WERI-Rb-1 (cell line): ENCODE measurements around the gene NIN.

Experiments
- DNase-seq: peaks from one replicate; pipeline ENCODE4 v3.0.0-alpha.2; 2020
- H3K27ac ChIP-seq: fragments of 250-450 bp; sonication (Bioruptor Pico); 2 replicates; pipeline ENCODE4 v1.5.1; 2020; ENCODE audit warnings: mild to moderate bottlenecking, moderate library complexity
- H3K27me3 ChIP-seq: fragments of 250-450 bp; sonication (Bioruptor Pico); 2 replicates; pipeline ENCODE4 v1.5.1; 2021; ENCODE audit warnings: mild to moderate bottlenecking, low read depth, moderate library complexity; ENCODE audit not compliant: insufficient read depth, severe bottlenecking
- H3K36me3 ChIP-seq: fragments of 250-450 bp; sonication (Bioruptor Pico); 2 replicates; pipeline ENCODE4 v1.5.1; 2020; ENCODE audit warnings: mild to moderate bottlenecking, moderate library complexity
- H3K4me3 ChIP-seq: 2 replicates; pipeline ENCODE4 v1.5.1; 2011; ENCODE audit warnings: low read depth, mild to moderate bottlenecking, control low read depth, low read length
- H3K9me3 ChIP-seq: fragments of 250-450 bp; sonication (Bioruptor Pico); 2 replicates; pipeline ENCODE4 v1.5.1; 2021; ENCODE audit warnings: mild to moderate bottlenecking, moderate library complexity; ENCODE audit not compliant: severe bottlenecking
- TF ChIP-seq, protein P1 (sequence below): IDR thresholded peaks from 2 replicates; pipeline ENCODE4 v1.5.1; 2011; ENCODE audit warnings: low read depth, mild to moderate bottlenecking, control low read depth, inconsistent platforms, low read length

Gene NIN

GRCh38 chr14:50798048-50798421, 32.9 kb downstream of the NIN start:
- Histone ChIP-seq H3K4me3 (no peak overlapping the region), H3K27me3 (no peaks in the 10 kb centered on the region), H3K9me3 (no peaks in the 10 kb centered on the region), H3K36me3 (peaks cover 16% of the 10 kb centered on the region), H3K27ac (no peak overlapping the region)
- no peak for DNase-seq
- TF ChIP-seq, protein P1, sequence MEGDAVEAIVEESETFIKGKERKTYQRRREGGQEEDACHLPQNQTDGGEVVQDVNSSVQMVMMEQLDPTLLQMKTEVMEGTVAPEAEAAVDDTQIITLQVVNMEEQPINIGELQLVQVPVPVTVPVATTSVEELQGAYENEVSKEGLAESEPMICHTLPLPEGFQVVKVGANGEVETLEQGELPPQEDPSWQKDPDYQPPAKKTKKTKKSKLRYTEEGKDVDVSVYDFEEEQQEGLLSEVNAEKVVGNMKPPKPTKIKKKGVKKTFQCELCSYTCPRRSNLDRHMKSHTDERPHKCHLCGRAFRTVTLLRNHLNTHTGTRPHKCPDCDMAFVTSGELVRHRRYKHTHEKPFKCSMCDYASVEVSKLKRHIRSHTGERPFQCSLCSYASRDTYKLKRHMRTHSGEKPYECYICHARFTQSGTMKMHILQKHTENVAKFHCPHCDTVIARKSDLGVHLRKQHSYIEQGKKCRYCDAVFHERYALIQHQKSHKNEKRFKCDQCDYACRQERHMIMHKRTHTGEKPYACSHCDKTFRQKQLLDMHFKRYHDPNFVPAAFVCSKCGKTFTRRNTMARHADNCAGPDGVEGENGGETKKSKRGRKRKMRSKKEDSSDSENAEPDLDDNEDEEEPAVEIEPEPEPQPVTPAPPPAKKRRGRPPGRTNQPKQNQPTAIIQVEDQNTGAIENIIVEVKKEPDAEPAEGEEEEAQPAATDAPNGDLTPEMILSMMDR: no peak

DNA sequence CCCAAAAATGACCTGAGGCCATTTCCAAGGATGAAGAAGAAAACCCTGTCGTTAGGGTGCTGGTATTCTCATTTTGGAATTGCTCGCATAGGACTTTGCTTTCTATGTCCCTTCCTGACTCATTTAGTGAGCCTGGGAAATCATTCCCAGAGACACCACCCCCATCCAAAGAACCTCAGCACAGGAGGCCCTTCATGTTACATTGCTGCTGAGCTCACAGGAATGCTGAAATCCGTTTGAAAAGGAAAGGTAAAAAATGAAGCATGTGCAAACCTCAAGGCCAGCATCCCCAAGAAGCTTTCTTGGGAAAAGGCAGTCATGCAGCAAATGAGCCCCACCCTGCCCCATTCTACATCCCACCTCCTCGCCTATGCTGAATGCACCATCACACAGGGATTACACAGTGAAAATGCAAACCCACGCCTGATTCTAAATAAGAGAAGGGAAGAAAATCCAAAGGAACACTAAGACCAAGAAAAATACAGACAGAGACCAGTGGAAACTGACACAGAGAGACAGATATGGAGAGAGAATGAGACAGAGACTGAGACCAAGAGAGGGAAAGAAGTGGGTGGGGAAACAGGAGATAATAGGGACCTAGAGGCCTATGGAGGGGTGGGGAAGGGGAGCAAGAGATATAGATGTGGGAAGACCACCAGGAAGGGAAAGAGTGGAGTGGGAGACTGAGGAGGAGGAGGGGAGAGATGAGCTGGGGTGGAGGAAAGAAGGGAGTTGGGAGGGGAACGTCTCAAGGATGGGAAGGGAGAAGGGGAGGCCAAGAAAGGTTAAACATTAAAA, 33.5 kb downstream of the NIN start:
- DNase-seq: no peak
- Histone ChIP-seq H3K36me3 (peaks cover 16% of the 10 kb centered on the region), H3K9me3 (no peaks in the 10 kb centered on the region), H3K4me3 (no peak overlapping the region), H3K27me3 (no peaks in the 10 kb centered on the region), H3K27ac (no peak overlapping the region)
- TF ChIP-seq, protein P1: no peak

DNA sequence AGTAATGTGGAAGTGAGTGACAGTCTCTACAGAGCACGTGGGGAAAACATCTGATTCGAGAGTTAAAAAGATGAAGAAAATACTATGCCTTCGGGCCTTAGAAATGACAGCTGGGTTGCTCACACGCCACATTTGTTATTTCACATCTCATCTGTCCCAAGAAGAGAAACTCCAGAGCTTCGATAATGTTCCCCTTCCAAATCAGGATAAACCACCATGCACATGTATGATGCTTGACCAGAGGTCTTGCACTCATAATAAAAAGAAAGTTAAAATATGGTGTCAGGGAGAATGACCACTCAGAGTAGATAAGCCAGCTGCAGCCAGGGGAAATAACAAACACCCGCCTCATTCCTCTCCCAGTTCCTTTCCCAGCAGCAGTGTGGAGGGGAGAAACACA, 34.6 kb downstream of the NIN start:
- Histone ChIP-seq H3K9me3 (no peaks in the 10 kb centered on the region), H3K4me3 (no peak overlapping the region), H3K27ac (no peak overlapping the region), H3K36me3 (peaks cover 17% of the 10 kb centered on the region), H3K27me3 (no peaks in the 10 kb centered on the region)
- TF ChIP-seq, protein P1: no peak
- DNase-seq: no peak

GRCh38 chr14:50795909-50796308, 35.1 kb downstream of the NIN start:
- no peaks in the 10 kb centered on the region for H3K9me3 ChIP-seq
- no peaks in the 10 kb centered on the region for H3K27me3 ChIP-seq
- DNase-seq: no peak
- H3K27ac ChIP-seq: no peak overlapping the region; the same call in 1 of the 2 replicates
- H3K36me3 ChIP-seq: peaks cover 14% of the 10 kb centered on the region
- no peak overlapping the region for H3K4me3 ChIP-seq
- TF ChIP-seq, protein P1: no peak

DNA sequence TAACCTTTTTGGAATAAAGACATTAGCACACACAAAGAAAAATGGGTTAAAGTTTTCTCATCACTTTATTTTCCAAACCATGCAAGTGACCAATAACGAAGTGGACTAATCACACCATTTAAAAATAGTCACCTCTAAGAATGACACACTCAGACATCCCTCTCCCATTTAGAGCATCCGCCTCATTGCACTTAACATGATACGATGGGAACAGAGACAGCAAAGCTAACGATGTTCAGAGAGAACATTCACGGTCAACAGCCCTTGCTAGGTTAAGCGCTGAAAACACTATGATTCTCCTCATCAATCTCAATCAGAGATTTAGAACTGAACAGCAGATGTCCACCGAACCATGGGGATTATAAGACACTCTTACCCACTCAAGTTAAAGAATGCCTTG, 35.8 kb downstream of the NIN start:
- Histone ChIP-seq H3K27me3 (no peaks in the 10 kb centered on the region), H3K27ac (no peak overlapping the region), H3K9me3 (no peaks in the 10 kb centered on the region), H3K4me3 (no peak overlapping the region), H3K36me3 (peaks cover 16% of the 10 kb centered on the region)
- peak; percentile 41 for DNase-seq
- TF ChIP-seq, protein P1: no peak

DNA sequence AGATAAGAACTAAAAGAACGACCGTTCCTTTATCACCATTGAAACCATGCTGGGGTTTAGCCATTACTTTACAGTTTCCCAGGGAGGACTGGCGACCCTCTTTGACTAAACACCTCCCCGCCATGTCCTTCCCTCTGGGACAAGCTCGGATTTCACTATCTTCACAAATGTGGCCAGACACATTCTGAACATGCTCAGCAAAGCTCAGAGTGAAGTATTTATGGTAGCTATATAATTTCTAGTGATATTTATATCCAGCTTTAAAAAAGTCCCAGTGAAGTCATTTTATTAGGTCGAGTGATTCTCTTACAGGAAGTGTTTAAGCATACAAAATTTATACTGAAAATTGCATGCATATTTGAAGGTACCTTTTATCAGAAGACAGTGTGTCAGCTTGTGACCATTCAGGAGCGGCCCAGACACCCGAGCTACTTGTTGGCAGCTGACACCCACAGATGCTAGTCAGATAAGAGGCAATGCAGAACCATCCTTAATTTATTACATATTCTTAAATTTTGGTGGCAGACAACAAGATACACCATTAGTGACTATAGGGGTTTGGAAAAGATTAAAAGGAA, 36.8 kb downstream of the NIN start:
- Histone ChIP-seq H3K9me3 (no peaks in the 10 kb centered on the region), H3K27me3 (no peaks in the 10 kb centered on the region), H3K4me3 (no peak overlapping the region), H3K27ac (no peak overlapping the region), H3K36me3 (peaks cover 16% of the 10 kb centered on the region)
- DNase-seq: no peak
- TF ChIP-seq, protein P1: no peak
